ENCODE results near the gene RETREG1.
"Not testable (repeated sequence)": the region's sequence is repeated elsewhere in the genome, so short reads cannot be mapped to it uniquely, and the experiment has no call there.

Gene RETREG1

DNA sequence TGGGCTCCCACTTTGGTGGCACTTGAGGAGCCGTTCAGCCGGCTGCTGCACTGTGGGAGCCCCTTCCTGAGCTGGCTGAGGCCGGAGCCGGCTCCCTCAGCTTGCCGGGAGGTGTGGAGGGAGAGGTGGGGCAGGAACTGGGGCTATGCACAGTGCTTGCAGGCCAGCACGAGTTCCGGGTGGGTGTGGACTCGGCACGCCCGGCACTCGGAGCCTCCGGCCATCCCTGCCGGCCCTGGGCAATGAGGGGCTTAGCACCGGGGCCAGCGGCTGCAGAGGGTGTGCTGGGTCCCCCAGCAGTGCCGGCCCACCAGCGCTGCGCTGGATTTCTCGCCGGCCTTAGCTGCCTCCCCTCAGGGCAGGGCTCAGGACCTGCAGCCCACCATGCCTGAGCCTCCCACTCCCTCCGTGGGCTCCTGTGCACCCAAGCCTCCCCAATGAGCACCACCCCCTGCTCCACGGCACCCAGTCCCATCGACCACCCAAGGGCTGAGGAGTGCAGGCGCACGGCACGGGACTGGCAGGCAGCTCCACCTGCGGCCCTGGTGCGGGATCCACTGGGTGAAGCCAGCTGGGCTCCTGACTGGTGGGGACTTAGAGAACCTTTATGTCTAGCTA, 180.6 kb downstream of the RETREG1 start:
- DNase-seq = not testable (repeated sequence)

DNA sequence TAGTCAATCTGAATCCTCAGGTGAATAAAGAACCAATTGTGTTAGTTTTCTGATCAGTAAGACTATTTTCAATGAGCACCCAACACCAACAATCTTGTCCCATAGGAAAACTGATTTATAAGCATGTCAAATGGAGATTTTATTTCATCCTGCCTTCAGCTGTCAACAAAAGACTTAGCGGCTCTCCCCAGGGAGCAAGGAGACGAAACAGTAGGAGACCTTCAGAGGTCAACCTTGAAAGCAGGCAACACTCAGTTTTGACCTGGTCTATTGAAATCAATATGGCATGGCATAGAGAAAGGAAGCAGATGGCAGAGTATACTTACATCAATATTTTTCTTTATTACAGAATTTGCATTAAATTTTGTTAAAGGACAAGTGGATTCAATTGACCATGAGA, 185.3 kb downstream of the RETREG1 start:
- DNase-seq = no peak

DNA sequence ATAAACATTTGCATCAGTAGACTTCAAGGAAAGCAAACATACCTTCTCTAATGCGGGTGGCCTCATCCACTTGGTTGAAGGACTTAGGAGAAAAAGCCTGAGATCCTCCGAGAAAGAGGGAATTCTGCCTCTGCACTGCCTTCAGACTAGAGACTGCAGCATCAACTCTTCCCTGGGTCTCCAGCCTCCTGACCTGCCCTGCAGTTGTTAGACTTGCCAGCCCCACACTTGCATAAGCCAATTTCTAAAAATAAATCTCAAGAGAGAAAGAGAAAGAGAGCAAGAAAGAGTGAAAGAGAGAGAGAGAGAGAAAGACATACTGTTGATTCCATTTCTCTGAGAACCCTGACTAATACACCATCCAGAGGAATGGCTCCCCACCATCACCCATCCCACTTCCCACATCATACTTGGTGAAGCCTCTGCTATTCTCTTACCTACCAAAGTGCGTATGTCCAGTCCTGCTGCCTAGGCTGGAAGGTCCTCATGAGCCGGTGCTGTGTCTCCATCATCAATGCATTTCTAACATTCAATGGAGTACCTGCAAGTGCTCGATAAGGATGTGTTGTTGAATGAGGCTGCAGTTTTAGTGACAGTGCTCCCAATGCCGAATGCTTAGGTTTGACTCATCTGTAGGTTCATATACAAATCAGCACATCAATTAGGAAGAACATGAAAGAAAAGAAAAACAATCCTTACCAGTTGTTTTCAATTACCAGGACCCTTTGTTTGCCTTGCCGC, 186.3 kb downstream of the RETREG1 start:
- DNase-seq = no peak

DNA sequence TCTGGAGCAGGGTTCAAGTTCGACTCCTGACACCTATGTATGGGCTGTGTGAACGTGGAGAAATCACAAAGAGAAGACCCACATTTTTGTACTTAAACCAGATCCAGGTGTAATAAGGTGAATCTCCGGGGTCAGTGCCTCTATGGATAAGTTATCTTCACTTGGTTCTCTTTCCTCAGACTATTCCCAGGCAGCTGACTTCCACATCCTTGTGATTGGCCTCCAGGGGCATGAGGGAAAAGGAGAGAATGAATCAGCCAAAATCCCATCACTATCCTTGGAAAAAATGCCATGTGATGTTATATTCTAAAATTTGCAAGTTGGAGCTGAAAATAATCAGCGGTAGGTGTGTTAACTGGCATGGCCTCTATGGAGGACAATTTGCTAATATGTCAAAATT, 188.4 kb downstream of the RETREG1 start:
- DNase-seq = no peak

DNA sequence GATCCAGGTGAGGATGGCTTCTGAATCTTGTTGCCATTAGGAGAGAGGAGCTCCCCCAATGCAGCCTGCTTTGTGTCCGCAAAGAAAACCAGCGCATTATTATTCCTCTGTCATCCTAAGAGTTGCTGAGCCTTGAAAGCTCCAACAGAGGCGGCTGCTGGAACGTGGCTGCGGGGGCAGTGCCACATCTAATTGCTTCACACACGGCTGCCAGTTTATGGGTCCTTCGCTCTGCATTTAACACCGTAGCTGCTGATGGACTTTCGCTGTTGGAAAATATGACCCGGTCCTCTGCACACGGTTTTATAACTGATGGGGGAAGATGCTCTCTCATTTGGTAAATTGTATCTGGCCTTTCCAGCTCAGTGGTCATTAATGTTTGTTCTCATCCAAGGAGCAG, 189.2 kb downstream of the RETREG1 start:
- DNase-seq = no peak
